AG04450 (cell line): ENCODE data around the gene DERA. TPM values are rescaled to one million over a fixed set of nuclear protein-coding genes. Genes with fewer than 3 reads are reported as not detected.

ENCODE experiments used
- CTCF ChIA-PET: fragments of 300-600, 350-600 bp; formaldehyde crosslinking; extraction: SDS; loops from one replicate; lab custom pipeline; 2022; ENCODE audit warnings: antibody characterized with exemption, inconsistent platforms; lab: Charles Lee
- POLR2A ChIA-PET: fragments of 350-600 bp; formaldehyde crosslinking; extraction: SDS; loops from one replicate; lab custom pipeline; 2021; ENCODE audit warnings: antibody characterized with exemption, inconsistent platforms; lab: Yijun Ruan, JAX
- DNase-seq: peaks from one replicate; pipeline ENCODE4 v3.0.0-alpha.2; 2011; ENCODE audit warnings: low read depth, low spot score
- H3K27ac ChIP-seq: one replicate; pipeline ENCODE4 v1.5.1; 2012; ENCODE audit warnings: low read depth, low read length, control low read depth
- H3K27me3 ChIP-seq: one replicate; pipeline ENCODE4 v1.6.0; 2012; ENCODE audit warnings: low read length; ENCODE audit not compliant: control insufficient read depth, insufficient read depth
- H3K4me3 ChIP-seq: 2 replicates; pipeline ENCODE4 v1.5.1; 2011; ENCODE audit warnings: mild to moderate bottlenecking, low read depth, low read length, control low read depth
- H3K9me3 ChIP-seq: 2 replicates; pipeline ENCODE4 v1.5.1; 2012; ENCODE audit warnings: low read length; ENCODE audit not compliant: control insufficient read depth, insufficient read depth
- CTCF ChIP-seq: IDR thresholded peaks from 2 replicates; pipeline ENCODE4 v1.5.1; 2011; ENCODE audit warnings: low read depth, low read length, control low read depth, inconsistent platforms
- polyA plus RNA-seq: library from polyadenylated mRNA; depleted of rRNA; stranded (reverse); fragments of >200 nt; gene quantifications from 2 replicates; pipeline ENCODE4 v1.2.3, GENCODE V29; 2011

The DERA gene
- polyA plus RNA-seq, 1 experiment, result 44.3 TPM

GRCh38 chr12:15918066-15918465 lies 6.9 kb downstream of the DERA start:
- no peaks in the 10 kb centered on the region for H3K27me3 ChIP-seq
- no peaks in the 10 kb centered on the region; the same call in 1 of the 2 replicates for H3K9me3 ChIP-seq
- POLR2A ChIA-PET, result no interaction called here
- TF ChIP-seq CTCF, result no peak
- CTCF ChIA-PET, result no interaction called here
- H3K27ac ChIP-seq, result no peak overlapping the region
- no peak overlapping the region for H3K4me3 ChIP-seq
- DNase-seq, result no peak

DNA sequence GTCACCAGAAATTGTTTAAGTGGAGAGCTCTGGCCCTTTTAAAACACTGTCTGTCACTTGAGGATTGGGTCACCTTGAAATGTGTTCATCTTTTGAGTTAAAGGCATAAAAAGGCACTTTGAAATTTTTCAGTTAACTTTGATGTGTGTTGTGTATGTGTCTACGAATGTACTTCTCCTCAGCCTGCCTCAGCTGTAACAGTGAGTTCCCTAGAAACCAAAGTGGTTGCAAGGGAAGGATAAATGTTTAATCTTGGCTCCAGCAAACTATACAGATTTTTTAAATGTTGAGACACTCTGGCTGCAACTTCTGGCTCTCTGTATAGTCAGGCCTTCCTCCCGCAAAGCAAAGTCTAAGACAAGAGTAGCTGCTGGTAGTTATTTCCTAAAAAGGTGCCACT lies 8.3 kb downstream of the DERA start:
- no peak for TF ChIP-seq CTCF
- H3K27me3 ChIP-seq, result no peaks in the 10 kb centered on the region
- POLR2A ChIA-PET, result no interaction called here
- H3K27ac ChIP-seq, result no peak overlapping the region
- CTCF ChIA-PET, result no interaction called here
- no peaks in the 10 kb centered on the region; the same call in 1 of the 2 replicates for H3K9me3 ChIP-seq
- H3K4me3 ChIP-seq, result no peak overlapping the region
- no peak for DNase-seq

GRCh38 chr12:15924956-15925355 lies 13.8 kb downstream of the DERA start:
- ChIA-PET POLR2A (no interaction called here), CTCF (no interaction called here)
- no peak for DNase-seq
- no peak overlapping the region for H3K27ac ChIP-seq
- H3K9me3 ChIP-seq, result peaks cover 3% of the 10 kb centered on the region; the same call in 1 of the 2 replicates
- no peak for TF ChIP-seq CTCF
- no peak overlapping the region for H3K4me3 ChIP-seq
- no peaks in the 10 kb centered on the region for H3K27me3 ChIP-seq

- CTCF ChIA-PET, result interaction anchor here (0.8 to 2.0 kb wide), 4 partner anchors 8 to 54 kb away, joined by 3 to 5 read pairs (median 3); no protein-coding TSS in a partner anchor
- POLR2A ChIA-PET, result interaction anchor here (0.8 kb wide), 1 partner anchor 17 kb away, joined by 3 read pairs; the partner anchor contains the start of gene DERA
- H3K27ac ChIP-seq, result peak overlapping the region; percentile 32
Measured at GRCh38 chr12:15928346-15928745, 17.2 kb downstream of the DERA start.

More at GRCh38 chr12:15928346-15928745, 17.2 kb downstream of the DERA start:
- H3K27me3 ChIP-seq, result no peaks in the 10 kb centered on the region
- DNase-seq, result peak; percentile 81
- TF ChIP-seq CTCF, result no peak
- no peak overlapping the region for H3K4me3 ChIP-seq
- H3K9me3 ChIP-seq, result peaks cover 3% of the 10 kb centered on the region; the same call in 1 of the 2 replicates
